C4-2B (cell line): ENCODE results near the gene CDKN1C.

Experiments
- ZFX ChIP-seq: fragments of 450-650 bp; IDR thresholded peaks from 2 replicates; pipeline ENCODE4 v1.6.1; 2017
- TF ChIP-seq, protein P1 (sequence below): fragments of 450-650 bp; conservative IDR thresholded peaks from 2 replicates; pipeline ENCODE4 v1.5.1; 2017; ENCODE audit warnings: mild to moderate bottlenecking

DNA sequence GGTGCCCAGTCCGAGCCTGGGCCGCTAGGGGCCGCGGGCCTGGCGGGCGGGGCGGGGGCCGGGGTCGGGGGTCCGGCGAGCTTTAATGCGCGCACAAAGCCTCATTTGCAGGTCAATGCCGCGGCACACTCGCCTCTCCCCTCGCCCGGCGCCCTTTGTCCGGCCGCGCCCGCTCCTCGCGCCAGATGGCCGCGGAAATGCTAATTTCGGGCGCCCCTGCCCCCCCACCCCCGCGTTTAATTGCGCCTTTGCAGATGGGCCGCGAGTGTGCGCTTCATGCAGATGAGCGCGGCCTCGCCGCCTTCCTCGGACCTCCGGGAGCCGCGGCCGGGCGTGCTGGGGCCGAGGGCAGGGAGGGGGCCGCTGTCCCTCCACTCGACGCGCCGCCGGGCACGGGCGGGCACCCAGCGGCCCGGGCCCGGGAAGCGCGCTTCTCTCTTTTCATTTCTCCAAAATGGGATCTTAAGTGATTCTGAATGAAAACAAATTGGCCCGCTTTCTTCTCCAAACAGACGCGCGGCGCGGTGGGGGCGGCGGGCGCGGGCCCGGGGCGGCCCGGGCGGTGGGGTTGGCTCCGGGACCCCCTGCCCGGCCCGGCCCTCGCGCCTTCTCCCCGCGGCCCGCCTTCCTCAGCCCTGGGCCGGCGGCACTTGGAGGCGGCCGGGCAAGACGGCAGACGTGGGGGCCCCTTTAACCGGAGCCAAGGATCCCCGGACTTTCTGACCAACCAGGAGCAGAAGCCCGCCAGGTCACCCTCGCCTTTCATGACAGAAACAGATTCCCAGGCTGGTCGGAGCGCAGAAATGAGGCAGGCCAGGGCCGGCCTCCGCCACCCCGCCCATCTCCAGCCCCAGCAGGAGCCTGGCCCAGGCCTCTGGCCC, 22.9 kb downstream of the CDKN1C start:
- TF ChIP-seq, protein P1, sequence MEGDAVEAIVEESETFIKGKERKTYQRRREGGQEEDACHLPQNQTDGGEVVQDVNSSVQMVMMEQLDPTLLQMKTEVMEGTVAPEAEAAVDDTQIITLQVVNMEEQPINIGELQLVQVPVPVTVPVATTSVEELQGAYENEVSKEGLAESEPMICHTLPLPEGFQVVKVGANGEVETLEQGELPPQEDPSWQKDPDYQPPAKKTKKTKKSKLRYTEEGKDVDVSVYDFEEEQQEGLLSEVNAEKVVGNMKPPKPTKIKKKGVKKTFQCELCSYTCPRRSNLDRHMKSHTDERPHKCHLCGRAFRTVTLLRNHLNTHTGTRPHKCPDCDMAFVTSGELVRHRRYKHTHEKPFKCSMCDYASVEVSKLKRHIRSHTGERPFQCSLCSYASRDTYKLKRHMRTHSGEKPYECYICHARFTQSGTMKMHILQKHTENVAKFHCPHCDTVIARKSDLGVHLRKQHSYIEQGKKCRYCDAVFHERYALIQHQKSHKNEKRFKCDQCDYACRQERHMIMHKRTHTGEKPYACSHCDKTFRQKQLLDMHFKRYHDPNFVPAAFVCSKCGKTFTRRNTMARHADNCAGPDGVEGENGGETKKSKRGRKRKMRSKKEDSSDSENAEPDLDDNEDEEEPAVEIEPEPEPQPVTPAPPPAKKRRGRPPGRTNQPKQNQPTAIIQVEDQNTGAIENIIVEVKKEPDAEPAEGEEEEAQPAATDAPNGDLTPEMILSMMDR, result no peak
- TF ChIP-seq ZFX, result no peak
